TTC549 (cell line): Measurements from ENCODE around the gene PAOX.
"Not testable (repeated sequence)": the region's sequence is repeated elsewhere in the genome, so short reads cannot be mapped to it uniquely, and the experiment has no call there.

Experiments used
- FAIRE-seq: peaks from 2 replicates; lab custom pipeline; 2012; peaks lifted over from hg19 to GRCh38; lab: Jason Lieb, UNC

PAOX gene

DNA sequence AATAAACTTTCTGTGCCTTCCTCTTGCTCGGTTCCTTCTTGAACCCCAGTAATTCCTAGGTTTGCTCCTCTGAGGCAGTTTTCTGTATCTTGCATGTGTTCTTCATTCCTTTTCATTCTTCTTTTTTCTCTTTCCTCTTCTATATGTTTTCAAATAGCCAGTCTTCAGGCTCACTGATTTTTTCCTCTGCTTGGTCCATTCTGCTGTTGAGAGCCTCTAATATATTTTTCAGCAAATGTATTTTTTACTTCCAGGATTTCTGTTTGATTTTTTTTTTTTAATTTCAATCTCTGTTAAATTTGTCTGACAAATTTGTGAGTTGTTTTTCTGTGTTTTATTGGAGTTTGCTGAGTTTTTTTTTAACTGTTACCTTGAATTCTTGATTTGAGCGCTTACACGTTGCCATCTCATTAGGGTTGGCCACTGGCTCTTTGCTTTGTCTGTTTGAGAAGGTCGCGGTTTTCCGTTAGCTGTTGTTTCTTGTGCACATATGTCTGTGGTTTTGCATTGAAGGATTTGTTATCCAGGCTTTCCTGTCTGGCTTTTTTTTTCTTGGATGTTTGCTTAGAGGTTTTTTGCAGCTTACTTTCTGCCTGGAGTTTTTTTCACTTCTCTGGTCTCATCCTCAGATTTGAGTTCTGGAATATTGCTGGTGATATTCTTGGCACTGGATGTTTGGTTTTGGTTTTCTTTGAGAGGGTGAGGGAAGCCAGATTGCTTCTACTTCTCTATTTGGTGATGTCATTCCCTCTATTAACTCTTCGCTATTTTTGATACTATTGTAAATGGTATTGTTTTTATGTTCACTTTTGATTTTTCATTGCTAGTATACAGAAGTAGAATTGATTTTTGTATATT, 32.7 kb downstream of the PAOX start:
- FAIRE-seq: no peak

DNA sequence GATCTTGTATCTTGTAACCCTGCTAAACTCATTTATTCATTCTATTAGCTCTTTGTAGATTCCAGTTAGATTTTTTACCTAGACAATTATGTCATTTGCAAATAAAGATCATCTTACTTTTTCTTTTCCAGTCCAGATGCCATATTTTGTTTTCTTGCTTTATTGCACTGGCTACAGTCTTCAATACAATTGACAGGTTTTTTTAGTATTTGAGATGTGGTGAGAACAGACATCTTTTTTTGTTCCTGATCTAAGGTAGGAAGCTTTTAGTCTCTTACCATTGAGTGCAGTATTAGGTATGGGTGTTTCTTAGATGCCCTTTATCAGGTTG, 33.3 kb downstream of the PAOX start:
- no peak for FAIRE-seq

DNA sequence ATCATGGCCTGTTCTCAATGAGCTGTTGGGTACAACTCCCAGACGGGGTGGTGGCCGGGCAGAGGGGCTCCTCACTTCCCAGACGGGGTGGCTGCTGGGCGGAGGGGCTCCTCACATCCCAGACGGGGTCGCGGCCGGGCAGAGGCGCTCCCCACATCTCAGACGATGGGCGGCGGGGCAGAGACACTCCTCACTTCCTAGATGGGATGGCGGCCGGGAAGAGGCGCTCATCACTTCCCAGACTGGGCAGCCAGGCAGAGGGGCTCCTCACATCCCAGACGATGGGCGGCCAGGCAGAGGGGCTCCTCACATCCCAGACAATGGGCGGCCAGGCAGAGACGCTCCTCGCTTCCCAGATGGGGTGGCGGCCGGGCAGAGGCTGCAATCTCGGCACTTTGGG, 35.3 kb downstream of the PAOX start:
- FAIRE-seq: not testable (repeated sequence)

DNA sequence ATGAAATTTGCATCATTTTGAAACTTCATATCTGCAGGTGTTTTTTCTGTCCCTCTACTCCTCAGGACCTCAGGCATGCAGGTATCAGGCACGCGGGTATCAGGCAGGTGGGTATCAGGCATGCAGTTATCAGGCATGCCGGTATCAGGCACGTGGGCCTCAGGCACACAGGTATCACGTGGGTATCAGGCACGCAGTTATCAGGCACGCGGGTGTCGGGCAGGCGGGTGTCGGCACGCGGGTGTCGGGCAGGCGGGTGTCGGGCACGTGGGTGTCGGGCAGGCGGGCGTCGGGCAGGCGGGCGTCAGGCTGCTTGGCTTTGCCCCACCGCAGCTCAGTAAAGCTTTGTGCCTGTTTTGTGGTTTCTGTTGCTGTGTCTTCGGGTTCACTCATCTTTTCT, 36.7 kb downstream of the PAOX start:
- no peak for FAIRE-seq

DNA sequence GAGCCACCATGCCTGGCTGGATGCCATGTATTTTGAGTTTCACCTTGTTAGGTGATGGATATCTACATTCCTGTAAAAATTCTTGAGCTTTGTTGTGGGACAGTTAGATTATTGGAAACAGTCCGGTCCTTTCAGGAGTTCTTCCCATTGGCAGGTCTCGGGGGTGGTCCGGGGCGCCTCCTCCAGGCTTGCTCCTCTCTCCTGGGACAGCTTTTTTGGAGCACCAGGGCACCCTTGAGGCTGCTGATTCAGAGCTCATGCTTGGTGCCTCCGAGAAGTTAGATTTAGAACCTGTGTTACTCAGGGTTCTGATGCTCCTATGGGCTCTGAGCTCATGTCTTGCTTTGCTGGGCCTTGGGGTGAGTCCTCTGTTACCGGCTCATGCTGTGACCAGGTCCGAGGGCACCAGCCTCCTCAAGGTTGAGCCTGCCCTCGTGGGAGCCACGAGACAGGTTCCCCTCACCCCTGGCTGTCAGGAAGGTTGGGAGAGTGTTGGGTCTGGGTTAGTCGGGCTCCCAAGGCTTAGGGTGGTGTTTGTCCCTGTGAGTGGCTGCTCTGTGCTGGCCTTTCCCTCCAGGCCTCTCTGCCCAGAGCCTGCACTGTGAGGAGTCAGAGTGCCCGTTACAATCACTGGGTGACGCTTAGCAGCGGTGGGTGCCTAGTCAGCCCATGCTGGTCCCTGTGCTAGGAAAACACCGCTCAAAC, 39.4 kb downstream of the PAOX start:
- no peak for FAIRE-seq

DNA sequence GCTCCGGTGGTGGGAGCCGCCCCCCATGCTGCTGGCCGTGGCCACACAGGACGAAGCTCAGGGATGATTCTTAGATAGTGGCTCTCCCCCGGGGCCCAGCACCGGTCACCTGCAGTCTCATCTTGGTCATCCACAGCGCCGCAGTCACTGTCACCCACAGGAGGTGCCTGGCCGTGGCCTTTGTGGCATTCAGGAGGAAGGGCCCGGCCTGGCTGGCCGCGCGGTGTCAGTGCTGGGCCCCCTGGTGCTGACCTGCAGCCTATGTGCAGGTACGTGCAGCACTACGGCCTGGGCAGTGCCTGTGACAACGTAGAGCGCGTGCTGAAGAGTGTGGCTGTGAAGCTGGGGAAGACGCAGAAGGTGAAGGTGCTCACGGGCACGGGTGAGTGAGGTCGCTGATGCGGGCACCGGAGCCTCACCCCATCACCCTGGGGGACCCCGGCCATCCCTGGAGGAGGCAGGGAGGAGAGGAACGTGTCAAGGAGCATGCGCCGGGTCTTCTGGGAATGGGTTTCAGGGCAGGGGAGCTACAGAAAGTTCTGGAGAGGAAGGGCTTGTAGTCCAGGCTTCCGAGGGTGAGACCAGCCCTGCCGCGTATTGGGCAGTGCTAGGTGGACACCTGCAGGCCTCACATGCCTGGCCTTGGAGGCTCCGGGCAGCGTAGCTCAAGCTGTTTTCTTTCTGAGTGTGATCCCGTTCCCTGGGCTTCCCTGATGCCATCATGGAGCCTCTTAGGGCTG, 40.3 kb downstream of the PAOX start:
- FAIRE-seq: no peak

DNA sequence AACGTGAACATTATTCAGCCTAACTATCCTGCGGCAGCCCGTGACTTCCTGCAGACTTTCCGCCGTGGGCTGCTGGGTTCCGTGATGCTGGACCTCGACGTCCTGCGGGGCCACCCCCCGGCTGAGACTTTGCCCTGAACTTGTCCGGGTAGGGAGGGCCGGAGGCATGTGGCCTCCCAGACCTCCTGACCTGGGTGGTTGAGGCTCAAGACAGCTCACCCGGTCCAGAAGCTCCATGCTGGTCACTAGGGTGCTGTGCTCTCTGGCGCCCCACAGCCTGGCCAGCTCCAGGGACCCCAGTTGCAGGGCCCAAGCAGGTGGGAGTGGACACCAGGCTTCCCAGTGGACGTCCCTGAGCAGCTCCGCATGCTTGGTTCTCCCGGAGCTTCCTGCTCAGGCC, 41.0 kb downstream of the PAOX start:
- FAIRE-seq: no peak

DNA sequence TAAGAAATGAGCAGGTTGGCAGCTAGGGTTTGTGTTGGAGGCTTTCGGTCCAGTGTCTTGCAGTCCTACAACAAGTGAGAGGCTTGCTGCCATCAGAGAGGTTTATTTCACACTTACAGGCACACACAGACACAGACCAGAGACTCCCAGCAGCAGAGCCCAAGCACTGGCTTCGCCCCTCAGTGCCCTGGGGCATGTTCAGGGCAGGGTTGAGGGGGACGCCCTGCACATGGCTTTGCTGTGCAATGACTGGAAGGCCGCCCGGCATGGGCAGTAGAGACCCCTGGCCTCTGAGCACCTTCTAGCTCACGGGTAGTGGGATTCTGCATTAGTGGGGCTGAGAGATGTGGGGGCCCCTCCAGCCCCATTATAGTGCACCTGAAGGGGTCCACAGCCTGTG, 41.5 kb downstream of the PAOX start:
- no peak for FAIRE-seq

DNA sequence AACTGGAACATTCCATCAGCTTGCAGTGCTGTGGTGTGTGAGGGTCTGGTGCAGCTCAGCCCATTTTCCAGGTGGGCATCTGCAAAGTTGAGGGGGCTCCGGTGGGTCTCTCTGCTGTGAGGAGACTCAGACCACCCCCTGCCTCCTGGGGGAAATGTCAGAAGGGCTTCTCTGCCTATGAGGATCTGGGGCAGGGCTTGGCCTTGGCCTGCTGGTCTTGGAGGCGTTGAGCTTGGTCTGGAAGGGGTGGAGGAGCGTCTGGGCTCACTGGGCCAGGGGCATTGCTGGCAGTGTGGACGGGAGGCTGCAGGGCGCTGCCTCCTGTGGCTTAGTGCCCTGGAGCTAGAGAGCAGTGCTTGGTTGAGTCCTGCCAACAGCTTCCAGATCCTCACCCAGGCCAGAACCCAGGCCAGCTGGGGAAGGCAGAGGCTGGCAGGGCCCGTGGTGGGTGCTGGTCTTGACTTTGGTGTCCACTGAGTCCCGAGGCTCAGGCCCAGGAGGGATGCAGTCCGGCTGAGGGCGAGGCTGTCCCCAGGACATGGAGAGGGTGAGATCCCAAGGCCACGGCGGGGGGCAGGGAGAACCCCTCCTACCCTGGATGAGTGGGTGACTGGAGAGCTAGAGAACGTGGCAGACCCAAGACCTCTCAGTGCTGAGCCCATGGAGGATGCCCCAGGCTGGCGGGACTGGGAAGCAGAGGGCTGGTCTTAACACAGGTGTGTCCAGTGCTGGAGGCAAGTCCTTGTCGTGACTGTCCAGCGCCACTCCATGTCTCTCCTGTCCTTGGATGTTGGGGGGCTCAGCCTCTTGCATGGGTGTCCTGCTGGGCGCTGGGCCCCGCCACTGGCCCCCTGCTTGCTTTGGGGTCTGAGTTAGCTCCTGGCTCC, 42.5 kb downstream of the PAOX start:
- no peak for FAIRE-seq

DNA sequence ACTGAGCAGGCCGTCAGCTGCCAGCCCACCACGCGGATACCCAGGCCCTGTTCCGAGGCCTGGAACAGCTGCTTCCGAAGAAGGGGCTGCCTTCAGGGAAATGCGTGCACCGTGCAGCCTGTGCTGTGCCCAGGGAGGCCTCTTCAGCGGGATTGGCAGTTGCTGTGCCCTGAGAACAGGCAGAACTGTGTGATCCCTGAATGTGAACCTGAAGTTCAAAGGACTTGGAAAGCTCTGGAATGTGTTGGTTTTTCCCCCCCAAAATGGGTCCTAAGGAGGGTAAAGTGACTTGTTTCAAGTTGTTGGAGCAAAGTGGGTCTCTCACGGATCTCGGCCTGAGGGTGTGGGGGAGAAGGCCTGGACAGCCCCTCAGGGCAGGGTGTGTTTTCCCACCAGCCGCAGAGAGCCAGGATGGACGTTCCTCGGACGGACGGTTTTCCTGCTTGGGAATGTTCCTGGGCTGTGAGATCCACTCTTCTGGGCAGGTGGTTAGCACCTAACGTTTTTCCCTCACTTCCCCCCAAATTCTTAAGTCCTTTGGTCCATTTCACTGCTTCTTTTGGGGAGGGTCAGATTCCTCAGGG, 43.3 kb downstream of the PAOX start:
- no peak for FAIRE-seq

DNA sequence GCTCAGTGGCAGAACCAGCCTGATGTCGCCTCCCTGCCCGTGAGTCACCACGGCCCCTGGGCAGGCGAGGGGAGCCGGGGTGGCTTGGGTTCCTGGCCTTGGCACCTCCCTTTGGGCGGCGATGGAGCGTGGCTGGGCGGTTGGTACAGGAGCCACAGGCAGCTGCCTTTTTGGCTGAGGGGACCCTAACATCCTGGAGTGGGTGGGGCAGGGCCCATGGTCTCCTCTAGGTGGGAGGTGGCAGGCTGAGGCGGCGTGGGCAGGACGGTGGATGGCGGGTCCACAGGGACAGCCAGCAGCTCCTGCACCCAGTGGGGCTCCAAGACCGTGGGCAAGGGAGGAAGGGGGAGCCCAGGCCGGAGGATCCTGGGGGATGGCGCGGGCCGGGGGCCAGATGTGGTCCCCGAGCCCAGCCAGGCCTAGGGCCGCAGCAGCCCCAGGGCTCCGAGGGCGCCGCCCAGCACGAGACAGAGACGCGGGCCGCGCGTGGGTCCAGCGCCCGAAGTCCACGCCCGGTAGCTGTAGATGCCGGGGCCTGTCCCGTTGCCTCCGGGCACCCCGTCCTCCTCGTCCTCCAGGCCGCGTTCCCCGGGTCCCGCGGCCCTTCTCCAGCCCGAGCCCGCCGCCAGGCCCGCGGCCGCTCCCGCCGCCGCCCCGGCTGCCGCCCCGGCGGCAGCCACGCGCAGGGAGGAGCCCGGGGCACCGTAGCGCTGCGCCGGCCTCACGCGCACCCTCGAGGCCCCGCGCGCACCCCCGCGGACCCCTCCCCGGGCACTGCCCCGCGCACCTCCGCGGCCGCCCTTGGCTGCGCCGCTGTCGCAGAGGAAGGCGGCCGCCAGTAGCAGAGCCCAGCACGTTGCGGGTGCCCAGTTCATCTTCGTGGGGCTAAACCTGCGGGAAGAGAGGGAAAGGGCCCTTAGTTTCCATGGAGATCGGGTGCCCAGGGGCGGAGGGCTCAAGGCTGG, 44.0 kb downstream of the PAOX start:
- FAIRE-seq: no peak

DNA sequence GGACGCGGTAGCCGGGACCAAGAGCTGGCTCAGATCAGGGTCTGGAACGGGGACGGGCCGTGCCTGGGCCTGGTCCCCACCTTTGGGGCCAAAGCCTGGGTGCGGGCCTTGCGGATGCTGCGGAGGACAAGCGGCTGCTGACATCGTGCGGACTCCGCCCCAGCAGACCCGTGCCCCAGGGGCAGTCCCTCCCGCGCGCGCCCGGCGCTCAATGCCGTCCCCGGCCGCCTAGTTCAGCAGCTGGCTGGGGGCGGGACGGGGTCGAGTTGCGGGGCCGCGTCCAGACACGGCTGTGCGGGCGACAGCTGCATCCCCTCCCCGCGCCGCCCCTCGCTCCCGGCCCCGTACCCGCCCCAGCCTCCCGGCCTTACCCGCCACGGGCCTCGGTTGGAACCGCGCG, 45.0 kb downstream of the PAOX start:
- not testable (repeated sequence) for FAIRE-seq

DNA sequence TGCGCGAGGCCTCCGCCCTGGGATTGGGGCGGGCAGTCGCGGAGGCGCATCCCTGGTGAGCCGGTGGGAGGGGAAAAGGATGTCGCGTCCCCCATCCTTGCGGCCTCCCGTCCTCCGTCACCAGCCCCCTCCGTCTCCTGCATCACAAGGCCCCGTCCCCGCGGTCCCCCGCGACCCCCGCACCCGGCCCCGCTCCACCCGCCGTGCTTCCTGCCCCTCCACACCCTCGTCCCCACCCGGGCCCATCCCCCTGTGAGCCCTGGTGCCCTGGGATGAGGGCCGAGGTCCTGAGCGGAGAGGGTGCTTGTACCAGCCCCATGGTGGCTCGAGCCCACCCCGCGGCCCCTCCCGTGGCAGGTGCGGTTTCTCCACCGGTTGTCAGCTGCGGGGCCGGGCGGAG, 45.5 kb downstream of the PAOX start, which contains the start of gene SPRN:
SPRN (minus strand) TSS at position 25 of the 400 bp plus-strand sequence. CDS start 944 bp downstream, outside the sequence.
- FAIRE-seq: not testable (repeated sequence)

DNA sequence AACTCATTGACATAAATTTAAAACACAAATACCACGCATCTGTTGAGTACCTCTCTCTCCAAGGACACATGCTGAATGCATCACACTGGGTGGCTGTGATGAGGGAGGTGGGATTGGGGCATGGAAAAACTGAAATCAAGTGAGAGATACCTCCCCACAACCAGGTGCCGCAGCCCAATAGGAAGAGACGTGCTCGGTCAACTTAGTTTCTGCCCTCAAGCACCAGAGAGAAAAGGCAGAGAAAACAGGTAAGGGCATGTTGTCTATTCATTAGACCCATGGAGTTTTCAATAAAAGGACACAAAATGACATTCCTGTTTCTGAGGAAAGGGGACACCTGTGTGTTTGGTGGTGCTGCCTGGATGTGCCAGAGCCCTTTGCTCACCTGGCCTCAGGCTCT, 50.5 kb downstream of the PAOX start:
- FAIRE-seq: not testable (repeated sequence)

DNA sequence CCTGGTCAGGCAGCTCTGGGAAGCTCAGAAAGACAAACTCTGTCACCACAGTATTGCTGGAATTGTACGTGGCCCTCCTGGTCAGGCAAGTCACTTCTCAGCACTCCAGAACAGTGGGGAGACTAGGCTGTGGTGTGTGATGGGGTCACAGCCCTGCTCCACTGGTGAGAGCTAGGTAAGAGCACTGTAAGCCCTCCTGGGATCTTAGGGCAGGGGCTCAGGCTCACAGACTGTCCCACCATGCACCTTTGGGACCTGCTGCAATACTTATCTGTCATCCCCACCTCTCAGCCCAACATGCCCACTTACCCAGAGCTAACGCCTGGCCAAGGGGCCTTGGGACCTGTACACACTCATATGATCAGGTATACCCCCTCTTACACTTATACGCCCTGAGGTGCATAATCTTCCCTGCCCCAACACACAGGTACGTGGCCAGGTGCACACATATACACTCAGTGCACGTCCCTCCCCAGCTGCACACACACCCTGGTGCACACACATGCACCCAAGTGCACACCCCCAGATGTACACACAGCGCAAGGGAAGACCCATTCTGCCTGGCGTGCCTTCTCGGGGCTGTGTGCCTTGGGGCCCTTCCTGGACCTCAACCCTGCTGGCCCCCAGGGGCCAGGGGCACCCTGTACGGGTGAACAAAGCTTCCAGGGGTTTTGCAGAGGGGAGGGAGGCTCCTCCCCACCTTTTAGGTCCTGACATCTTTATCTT, 53.0 kb downstream of the PAOX start:
- not testable (repeated sequence) for FAIRE-seq

DNA sequence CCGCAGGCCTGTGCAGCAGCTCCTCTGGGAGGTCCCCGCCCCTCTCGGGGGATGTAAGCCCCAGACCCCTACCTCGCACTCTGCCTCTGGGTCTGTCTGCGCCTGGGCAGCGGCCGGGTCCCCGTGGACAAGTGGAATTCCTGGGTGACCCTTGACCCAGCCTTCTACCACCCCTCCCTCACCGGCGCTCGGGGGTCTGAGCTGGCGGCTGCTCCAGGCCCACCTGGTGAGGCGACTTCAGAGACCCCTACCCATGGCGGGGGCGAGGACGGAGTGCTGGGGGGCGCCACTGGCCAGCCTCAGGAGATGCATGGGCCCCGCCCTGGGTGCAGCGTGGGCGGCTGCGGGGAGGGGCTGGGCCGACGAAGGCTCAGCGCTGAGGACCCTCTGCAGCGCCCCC, 53.7 kb downstream of the PAOX start:
- FAIRE-seq: not testable (repeated sequence)

DNA sequence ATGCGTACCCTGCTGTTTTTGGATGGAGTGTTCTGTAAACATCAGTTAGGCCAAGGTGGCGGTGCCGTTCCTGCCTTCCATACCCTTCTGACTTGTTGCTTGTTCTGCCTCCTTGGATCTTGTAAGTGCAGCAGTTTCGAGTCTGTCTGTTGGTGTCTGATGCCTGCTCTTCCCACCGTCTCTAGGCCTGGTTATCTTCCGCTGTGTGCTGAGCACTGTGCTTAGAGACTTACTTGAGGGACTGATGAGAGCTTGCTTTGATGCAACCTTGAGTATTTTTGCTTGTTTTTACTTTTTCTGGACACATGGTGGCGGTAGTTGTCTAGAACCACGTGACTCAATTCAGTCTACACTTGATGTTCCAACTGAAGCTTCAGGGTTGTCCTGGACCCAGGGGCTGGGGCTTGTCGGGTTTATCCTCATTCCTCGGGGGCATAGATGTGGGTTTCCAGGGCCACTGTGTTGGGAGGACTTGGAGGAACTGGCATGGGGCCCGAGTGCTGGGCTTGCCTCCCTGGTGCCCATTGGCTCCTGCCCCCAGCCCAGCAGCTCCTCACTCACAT, 59.7 kb downstream of the PAOX start:
- no peak for FAIRE-seq

DNA sequence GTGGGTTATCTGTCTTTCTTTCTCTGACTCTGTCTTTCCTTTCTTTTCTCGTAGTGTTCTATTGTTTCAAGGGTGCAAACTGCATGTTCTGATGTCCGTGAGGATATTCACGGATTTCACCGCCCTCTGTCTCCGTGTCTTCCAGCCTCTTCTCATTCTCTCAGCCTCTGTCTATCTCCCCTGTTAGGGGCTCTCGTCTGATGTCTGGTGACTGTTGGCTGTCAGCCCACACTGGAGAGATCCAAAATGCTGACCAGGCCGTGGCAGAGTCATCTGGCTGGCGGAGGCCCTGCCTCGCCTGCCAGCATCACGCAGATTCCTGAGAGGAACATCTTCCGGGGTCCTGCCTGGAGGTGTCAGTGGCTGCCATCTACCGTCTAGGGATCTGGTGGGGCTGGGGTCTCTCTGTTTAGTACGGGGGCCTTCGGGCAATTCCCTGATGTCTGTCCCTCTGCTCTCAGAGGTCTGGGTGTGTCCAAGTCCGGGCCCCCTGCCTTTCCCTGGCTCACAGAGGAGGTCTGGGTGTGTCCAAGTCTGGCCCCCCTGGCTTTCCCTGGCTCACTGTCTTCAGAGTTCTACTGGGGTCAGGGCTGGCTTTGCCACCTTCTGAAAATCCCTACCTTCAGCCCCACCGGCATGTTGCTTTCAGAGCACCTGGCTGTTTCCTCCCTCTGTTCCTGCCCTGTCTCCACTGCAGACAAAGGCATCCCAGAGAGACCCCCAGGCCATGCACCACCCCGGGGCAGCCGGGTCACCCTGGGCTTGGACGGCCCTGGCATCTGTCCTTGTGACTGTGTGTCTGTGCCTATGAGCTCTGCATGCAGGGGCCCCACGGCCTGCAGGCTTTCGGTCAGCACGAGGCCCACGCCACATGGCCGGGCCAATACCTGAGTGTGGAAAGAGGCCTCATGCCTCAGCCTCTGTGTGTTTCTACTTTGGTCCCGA, 60.7 kb downstream of the PAOX start:
- FAIRE-seq: no peak
